ENCODE data around the gene TBC1D4. TPM values are rescaled to one million over a fixed set of nuclear protein-coding genes. Genes with fewer than 3 reads are reported as not detected.

TBC1D4 gene, protein sequence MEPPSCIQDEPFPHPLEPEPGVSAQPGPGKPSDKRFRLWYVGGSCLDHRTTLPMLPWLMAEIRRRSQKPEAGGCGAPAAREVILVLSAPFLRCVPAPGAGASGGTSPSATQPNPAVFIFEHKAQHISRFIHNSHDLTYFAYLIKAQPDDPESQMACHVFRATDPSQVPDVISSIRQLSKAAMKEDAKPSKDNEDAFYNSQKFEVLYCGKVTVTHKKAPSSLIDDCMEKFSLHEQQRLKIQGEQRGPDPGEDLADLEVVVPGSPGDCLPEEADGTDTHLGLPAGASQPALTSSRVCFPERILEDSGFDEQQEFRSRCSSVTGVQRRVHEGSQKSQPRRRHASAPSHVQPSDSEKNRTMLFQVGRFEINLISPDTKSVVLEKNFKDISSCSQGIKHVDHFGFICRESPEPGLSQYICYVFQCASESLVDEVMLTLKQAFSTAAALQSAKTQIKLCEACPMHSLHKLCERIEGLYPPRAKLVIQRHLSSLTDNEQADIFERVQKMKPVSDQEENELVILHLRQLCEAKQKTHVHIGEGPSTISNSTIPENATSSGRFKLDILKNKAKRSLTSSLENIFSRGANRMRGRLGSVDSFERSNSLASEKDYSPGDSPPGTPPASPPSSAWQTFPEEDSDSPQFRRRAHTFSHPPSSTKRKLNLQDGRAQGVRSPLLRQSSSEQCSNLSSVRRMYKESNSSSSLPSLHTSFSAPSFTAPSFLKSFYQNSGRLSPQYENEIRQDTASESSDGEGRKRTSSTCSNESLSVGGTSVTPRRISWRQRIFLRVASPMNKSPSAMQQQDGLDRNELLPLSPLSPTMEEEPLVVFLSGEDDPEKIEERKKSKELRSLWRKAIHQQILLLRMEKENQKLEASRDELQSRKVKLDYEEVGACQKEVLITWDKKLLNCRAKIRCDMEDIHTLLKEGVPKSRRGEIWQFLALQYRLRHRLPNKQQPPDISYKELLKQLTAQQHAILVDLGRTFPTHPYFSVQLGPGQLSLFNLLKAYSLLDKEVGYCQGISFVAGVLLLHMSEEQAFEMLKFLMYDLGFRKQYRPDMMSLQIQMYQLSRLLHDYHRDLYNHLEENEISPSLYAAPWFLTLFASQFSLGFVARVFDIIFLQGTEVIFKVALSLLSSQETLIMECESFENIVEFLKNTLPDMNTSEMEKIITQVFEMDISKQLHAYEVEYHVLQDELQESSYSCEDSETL (N-terminal part only)
- total RNA-seq = 36.1 and 67.7 TPM in 2 replicates

DNA sequence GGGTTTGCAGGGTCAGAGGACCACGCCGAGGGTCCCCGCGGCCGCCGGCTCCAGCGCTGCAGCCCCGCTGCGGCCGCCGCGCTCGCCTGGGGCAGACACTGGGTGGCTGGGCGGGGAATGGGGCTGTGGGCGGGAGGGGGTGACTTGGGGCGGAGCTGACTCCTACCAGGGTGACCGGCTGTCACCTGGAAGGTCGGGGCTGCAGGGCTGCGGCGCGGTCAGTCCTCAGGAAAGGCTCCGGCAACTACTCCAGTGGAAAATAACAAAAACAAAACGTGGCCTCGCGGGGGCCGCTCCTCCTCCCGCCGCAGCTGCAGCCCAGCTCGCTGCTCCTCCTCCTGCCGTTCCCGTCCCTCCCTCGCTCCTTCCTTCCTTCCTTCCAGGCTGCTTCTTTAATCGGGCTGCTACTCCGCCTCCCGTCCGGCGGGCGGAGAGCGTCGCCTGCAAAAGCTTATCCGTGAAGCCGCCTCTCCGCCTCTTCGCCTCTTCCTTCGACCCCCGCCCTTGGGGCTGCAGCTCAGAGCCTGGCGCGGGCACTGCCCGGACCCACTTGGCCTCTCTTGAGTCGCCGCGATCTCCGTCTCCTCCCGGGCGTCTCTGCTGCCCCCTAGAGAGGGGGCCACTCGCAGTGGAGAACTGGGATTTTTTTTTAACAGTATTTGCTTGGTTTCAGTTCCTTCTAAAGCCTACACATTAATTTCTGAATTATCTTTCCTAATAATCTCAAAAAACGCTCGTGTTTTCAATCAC lies at the start of gene TBC1D4:
TSS of gene TBC1D4 (minus strand) at position 100 of the 750 bp plus-strand sequence. CDS start 402 bp downstream, outside the sequence.
- DNase-seq (ENCODE audit: extremely low read depth, low read depth, low spot score) = peak; percentile 62

DNA sequence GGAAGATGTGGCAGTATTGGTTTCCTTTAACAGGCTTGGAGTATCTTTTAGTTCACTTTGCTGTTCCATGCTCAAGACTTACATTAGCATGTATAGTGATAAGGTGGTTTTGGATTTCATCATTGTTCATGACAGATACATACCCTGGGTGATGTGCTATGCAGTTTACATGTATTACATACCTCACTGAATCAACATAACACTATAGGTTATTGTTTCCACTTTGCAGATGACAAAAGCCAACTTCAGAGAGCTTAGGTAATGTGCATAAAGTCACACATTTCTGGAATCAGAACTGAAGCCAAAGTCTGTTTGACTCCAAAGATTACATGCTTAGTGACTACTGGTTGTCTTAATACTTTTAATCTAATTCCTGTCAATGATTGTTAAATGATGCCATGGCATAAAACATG lies 48.6 kb upstream of the TBC1D4 start:
- DNase-seq (ENCODE audit: extremely low read depth, low read depth, low spot score) = no peak

DNA sequence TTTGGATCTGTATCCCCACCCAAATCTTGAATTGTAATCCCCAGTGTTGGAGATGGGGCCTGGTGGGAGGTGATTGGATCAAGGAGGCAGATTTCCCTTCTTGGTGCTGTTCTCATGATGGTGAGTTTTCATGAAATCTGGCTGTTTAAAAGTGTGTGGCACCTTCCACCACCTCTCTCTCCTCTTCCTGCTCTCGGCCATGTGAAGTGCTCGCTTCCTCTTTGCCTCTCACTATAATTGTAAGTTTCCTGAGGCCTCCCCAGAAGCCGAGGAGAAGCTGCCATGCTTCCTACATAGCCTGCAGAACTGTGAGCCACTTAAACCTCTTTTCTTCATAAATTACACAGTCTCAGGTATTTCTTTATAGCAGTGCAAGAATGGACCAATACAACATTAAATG lies 40.0 kb upstream of the TBC1D4 start:
- no peak for DNase-seq (ENCODE audit: extremely low read depth, low read depth, low spot score)

DNA sequence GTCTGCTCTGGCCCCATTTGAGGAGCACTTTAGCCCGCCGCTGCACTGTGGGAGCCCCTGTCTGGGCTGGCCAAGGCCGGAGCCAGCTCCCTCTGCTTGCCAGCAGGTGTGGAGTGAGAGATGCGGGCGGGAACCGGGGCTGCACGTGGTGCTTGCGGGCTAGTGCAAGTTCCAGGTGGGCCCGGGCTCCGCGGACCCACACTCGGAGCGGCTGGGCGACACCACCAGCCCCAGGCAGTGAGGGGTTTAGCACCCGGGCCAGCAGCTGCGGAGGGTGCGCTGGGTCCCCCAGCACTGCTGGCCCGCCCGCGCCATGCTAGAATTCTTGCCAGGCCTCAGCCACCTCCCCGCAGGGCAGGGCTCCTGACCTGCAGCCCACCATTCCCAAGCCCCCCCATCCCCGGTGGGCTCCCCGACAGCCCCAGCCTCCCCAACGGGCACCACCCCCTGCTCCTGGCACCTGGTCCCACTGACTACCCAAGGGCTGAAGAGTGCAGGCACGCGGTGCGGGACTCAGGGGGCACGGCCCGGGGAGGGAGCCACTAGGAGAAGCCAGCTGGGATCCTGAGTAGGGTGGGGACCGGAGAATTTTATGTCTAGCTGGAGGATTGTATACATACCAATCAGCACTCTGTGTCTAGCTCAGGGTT lies 36.6 kb upstream of the TBC1D4 start:
- DNase-seq (ENCODE audit: extremely low read depth, low read depth, low spot score) = no peak

DNA sequence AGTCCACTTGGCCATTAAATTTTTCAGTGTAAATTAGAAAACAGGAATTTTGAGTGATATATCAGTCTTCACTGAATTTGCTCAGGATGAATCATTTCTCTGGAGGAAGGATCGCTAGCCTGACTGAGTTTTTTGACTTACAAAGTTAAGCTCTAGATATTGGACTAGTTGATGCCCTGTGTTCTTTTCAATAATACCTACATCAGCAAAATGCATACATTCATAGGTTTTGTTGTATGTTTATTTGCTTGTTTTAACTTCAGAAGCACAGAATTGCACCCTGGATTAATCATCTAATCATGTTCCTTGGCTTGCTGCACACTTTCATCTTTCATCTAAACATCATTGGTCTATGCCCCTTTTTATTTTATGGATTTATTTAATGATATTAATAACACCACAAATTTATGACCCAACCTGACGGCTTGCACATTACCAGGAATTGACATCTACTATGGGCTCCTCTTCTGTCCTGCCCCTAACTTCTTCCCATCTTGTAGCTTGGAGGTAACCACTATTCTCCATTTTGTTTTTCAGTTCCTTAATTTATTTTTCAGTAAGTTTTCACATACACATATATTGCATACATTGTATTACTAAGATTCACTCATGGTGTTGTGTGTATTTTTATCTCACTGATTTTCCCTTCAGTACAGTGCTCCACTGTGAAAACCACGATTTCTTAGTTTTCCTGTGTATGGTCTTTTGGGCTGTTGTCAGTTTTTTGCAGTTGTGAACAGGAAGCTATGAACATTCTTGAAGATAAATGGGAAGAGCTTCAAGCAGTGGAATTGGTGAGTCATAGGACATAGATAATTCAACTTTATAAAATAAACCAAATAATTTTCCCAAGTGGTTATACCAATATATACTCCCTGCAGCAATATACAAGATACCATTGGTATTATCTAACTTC lies 32.4 kb upstream of the TBC1D4 start:
- DNase-seq (ENCODE audit: extremely low read depth, low read depth, low spot score) = no peak

DNA sequence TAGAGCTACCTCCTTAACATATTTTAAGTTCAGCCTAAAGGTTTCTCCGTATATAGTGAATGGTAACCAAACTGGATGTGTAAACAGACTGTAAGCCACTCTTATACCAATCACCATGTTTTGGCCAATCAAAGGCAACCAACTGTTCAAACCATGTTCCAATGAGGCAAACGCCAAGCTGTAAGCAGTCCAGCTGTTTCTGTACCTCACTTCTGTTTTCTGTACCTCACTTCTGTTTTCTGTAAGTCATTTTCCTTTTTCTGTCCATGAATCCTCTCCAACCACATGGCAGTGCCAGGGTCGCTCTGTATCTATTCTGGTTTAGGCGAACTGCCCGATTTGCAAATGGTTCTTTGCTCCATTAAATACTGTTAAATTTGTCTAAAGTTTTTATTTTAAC lies 31.3 kb upstream of the TBC1D4 start:
- DNase-seq (ENCODE audit: extremely low read depth, low read depth, low spot score) = no peak

DNA sequence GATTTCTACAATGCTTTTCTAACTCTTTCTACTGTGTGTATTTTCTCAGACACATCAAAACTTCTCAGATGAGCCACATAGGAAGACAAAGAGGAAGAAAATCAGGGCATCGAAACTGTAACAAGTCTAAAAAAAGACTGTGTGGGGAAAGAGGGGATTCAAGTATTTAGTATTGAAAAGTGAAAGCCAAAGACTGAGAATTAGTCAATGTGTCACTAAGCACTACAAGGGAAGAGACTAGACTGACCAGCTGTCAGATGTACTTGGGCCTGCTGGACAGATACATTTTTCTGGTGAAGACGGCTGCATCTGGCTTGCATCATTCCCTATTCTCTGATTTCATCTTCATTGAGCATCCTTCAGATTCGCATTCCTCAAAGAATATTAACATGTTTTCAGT lies 30.3 kb upstream of the TBC1D4 start:
- DNase-seq (ENCODE audit: extremely low read depth, low read depth, low spot score) = no peak

DNA sequence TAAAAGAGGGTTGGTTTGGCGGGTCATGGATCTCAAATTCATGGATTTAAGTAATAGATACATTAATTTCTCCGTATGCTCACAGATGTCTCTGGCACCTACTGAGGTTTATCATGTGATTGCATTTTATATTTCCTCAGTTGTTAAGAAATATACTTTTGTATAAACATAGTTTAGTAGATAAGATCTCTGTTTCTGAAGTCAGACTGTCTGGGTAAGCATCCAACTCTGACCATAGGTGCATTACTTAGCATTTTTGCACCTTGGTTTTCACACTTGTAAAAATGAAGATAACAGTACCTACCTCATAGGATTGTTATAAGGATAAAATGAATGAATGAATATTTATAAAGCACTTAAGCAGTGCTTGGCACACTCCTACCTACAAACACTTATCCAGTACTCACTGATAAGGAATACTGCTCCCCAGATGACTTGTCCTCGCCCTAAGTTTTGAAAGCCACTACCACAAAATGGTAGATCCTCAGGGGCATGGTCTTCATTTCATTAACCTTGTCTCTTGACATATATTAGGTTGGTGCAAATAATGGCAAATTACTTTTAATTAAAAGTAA lies 29.2 kb upstream of the TBC1D4 start:
- no peak for DNase-seq (ENCODE audit: extremely low read depth, low read depth, low spot score)

DNA sequence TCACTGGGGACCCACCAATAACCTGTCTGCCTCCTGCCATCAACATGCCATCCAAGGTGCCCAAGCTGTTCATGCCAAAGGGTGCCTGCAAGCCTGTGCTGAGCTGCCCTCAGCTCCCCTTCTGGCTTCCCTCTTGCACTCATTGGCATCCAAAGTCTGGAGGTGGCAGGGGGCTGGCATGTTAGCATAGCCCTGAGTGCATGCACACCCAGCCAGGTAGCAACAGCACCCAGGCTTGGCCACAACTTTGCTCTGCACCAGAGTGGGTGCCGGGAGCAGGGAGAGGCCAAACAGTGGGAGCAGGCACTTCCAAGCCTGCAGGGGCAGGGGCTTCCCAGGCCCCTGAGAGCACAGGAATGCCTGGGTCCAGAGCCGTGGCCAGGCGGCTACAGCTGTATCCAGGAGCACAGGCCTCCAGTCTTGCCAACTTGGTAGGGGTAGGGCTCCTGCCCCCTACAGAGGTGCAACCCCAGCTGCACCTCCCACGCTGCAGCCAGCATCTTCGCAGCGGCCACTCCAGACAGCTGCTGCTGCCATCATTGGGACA lies 26.1 kb upstream of the TBC1D4 start:
- no peak for DNase-seq (ENCODE audit: extremely low read depth, low read depth, low spot score)

DNA sequence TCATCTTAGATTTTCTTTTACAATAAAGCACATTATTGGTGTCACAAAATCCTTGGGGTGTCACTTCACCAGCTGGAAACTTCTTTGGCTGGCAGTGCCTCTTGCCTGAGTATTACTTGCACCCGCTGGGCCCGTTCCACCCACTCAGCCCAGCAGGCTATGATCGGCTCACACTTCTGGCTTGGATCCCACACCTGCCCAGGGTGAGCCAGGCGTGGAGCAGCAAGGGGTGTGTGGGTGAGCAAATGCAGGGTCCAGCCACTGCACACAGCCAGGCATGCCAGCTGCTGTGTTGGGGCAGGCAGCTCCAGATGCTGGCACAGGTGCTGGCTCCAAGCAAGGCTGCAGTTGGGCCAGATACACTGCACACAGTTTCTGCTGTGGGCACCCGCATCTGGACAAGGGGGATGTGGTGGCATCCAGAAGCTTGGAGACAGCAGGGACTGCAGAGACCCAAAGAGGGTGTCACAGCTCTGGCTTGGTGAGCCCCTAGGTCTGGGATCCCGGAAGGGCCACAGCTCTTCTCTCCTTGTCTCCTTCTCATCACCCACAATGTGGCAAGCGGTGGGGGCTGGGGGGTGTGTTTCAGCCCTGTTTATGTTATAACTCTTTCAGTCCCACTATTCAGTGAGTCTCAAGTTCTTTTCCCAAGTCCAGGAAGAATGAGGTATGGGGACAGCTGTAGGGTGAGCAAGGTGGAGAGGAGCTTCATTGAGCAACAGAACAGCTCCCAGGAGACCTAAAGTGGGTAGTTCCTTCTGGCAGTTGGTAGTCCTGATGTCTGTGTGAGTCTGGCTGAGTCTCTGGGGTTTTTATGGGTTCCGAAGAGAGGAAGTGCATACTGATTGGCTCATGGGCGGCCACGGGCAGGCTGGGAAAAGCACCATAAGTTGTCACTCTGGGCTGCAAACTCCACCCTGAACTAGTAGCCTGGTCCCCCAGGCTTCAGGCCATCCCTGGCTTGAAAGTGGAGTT lies 25.3 kb upstream of the TBC1D4 start:
- DNase-seq (ENCODE audit: extremely low read depth, low read depth, low spot score) = no peak

DNA sequence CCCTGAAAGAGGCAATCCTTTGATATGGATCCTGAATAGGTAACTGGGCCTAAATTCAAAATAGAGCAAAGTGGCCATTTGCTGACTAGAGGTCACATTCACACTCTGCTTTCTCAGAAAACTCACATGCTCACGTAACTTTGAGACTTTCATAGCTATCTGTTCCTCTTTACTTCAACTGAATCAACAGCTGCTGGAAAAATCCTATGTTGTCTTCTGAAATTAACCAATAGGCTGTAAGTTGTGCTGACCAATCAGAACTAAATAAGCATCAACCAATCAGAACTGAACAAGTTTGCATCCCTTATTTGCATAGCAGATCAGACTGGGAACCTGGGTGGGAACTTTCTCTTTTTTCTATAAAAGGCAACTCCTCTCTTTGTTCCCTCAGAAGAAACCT lies 24.0 kb upstream of the TBC1D4 start:
- DNase-seq (ENCODE audit: extremely low read depth, low read depth, low spot score) = no peak

DNA sequence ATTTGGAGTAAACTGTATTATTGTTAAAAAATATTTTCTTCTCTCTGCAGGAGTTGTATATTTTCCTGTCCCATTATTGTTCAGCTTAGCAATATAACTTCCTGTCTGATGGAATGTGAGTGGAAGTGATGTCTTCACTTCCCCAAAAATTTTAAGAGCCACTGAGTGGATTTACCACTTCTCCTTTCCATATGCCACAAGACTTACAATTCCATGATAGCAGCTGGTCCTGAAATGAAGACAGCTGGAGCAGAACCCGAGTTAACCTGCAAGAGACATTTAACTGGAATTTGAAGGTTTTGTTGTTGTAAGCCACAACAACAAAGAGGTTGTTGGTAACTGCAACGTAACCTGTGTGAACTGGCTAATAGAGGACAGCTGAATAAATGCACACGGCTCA lies 23.4 kb upstream of the TBC1D4 start:
- no peak for DNase-seq (ENCODE audit: extremely low read depth, low read depth, low spot score)

DNA sequence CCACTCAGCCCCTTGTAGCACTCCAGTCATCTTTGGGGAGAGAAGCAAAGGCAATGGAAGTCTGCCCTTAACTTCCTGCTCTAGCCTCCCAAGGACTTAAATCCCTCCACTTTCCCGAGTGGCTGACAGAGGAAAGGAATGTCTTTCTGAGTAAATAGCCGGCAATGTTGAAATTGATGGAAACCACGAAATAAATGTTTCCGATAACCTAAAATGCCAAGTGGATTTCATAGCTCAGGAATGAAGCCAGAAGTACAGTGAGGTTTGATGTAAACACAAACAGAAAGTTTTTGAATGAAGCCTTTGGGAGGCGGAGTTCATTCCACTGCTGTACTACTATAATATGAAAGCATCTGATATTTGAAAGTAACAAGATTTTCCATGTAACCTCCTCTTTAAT lies 14.0 kb upstream of the TBC1D4 start:
- DNase-seq (ENCODE audit: extremely low read depth, low read depth, low spot score) = no peak

DNA sequence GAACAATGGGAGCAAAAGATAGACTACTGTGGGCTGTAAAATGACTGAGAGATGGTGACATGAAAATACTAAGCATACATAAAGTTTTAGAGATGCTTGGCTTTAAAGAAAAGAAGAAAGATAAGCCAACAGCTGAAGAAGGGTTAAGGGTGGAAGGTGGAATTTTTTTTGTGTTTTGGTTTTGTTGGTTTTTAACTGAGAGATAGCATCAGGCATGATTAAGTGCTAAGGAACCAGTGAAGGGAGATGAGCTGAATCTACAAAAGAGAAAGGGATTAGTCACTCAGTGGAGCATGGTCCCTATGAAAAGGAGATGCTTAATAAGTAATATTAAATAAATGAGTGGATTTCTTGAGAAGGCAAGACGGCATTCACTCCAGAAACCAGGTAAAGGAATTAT lies 12.5 kb upstream of the TBC1D4 start:
- DNase-seq (ENCODE audit: extremely low read depth, low read depth, low spot score) = no peak

DNA sequence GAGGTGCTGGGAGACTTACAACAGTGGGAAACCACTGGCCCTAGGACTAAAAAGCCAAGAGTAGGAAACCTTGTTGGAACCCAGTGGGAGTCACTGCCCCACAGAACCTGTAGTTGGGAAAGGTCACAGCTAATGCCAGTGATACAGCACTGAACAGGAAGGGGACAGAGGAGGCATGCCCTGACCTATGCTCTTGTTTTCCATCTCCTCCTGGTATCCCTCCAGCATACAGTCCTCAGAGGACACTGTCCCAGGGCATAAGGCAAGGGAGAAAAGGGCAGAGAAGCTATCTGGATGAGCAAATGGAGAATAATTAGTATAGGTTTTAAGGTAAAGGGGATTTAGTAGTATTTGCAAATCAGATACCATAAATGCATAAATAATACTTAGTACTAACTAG lies 11.2 kb upstream of the TBC1D4 start:
- DNase-seq (ENCODE audit: extremely low read depth, low read depth, low spot score) = no peak

DNA sequence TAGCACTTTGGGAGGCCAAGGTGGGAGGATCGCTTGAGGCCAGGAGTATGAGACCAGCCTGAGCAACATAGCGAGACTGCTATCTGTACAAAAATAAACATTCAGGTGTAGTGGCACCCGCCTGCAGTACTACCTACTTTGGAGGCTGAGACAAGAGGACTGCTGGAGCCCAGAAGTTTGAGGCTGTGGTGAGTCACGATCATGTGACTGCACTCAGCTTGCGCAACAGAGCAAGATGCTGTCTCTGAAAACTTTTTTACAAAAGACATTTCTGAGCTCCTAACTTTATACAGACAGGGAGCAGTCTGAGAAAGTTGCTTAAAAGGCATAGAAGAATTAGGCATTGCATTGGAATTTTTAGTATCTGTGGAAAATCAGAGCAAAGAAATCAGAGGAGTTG lies 10.4 kb upstream of the TBC1D4 start:
- DNase-seq (ENCODE audit: extremely low read depth, low read depth, low spot score) = no peak

DNA sequence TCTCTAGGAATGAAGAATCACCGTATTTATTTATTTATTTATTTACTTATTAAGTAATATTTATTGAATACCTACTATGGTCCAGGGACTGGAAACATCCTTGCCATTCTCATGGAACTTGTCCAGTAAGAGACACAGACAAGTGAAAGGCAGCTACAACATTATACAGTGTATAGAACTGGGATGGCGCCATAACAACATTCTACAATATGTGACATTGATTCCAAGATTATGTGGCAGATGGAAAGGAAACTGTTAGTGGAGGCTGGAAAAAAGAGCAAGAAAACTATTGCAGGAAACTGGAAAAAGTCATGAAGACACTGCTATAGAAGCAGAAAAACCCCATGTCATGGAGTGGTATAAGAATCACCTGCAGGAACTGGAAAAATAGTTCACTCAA lies 9.4 kb upstream of the TBC1D4 start:
- DNase-seq (ENCODE audit: extremely low read depth, low read depth, low spot score) = no peak

All from glomerular endothelial cell (primary cell).